Loucy (cell line): Measurements from ENCODE around the gene SRC.

Source experiments
- H2AFZ ChIP-seq: fragments of 200-600 bp; sonication (generic); 2 replicates; pipeline ENCODE4 v1.6.0; 2016; ENCODE audit warnings: antibody characterized with exemption, mild to moderate bottlenecking, low read length, moderate library complexity
- H3F3A ChIP-seq: fragments of 200-600 bp; 2 replicates; pipeline ENCODE4 v1.6.0; 2016; ENCODE audit warnings: antibody characterized with exemption, low read depth, mild to moderate bottlenecking
- H3K27me3 ChIP-seq: fragments of 200-600 bp; sonication (generic); 2 replicates; pipeline ENCODE4 v1.6.1; 2014; ENCODE audit warnings: low read length, mild to moderate bottlenecking; ENCODE audit not compliant: insufficient read depth, poor library complexity, severe bottlenecking
- H3K36me3 ChIP-seq: fragments of 200-600 bp; sonication (generic); 2 replicates; pipeline ENCODE4 v1.6.1; 2016; ENCODE audit warnings: low read length; ENCODE audit not compliant: insufficient read depth
- H3K4me1 ChIP-seq: fragments of 200-600 bp; sonication (generic); 2 replicates; pipeline ENCODE4 v1.5.1; 2014; ENCODE audit warnings: low read length, mild to moderate bottlenecking; ENCODE audit not compliant: insufficient read depth, poor library complexity, severe bottlenecking
- H3K4me2 ChIP-seq: fragments of 200-600 bp; sonication (generic); 2 replicates; pipeline ENCODE4 v1.6.0; 2014; ENCODE audit warnings: antibody characterized with exemption, low read length, low read depth, mild to moderate bottlenecking; ENCODE audit not compliant: poor library complexity, severe bottlenecking
- H3K4me3 ChIP-seq: fragments of 200-600 bp; sonication (generic); 2 replicates; pipeline ENCODE4 v1.5.1; 2014; ENCODE audit warnings: low read length, mild to moderate bottlenecking, mixed read lengths; ENCODE audit not compliant: poor library complexity, severe bottlenecking
- H3K79me2 ChIP-seq: fragments of 200-600 bp; sonication (generic); 2 replicates; pipeline ENCODE4 v1.6.1; 2014; ENCODE audit warnings: low read length; ENCODE audit not compliant: insufficient read depth
- H3K9ac ChIP-seq: fragments of 200-600 bp; sonication (generic); 2 replicates; pipeline ENCODE4 v1.6.0; 2014; ENCODE audit warnings: mild to moderate bottlenecking, low read depth, low read length, moderate library complexity; ENCODE audit not compliant: poor library complexity, severe bottlenecking
- H3K9me2 ChIP-seq: fragments of 200-600 bp; sonication (generic); replicated peaks from 2 replicates; pipeline ENCODE4 v1.6.1; 2016; ENCODE audit warnings: low read depth, low read length, mixed read lengths
- H3K9me3 ChIP-seq: fragments of 200-600 bp; sonication (generic); 2 replicates; pipeline ENCODE4 v1.6.1; 2014; ENCODE audit warnings: mild to moderate bottlenecking, antibody characterized with exemption, low read length, low read depth; ENCODE audit not compliant: insufficient read depth
- H4K20me1 ChIP-seq: fragments of 200-600 bp; sonication (generic); 2 replicates; pipeline ENCODE4 v1.6.0; 2014; ENCODE audit warnings: antibody characterized with exemption, low read length, mild to moderate bottlenecking; ENCODE audit not compliant: insufficient read depth, poor library complexity, severe bottlenecking
- CTCF ChIP-seq: fragments of 200-600 bp; sonication (generic); conservative IDR thresholded peaks from 2 replicates; pipeline ENCODE4 v1.5.1; 2014; ENCODE audit warnings: mild to moderate bottlenecking, antibody characterized with exemption, low read length
- EZH2phosphoT487 ChIP-seq: fragments of 200-600 bp; IDR thresholded peaks from 2 replicates; pipeline ENCODE4 v1.6.1; 2018; ENCODE audit warnings: antibody characterized with exemption, mild to moderate bottlenecking, moderate library complexity, borderline replicate concordance

SRC gene

GRCh38 chr20:37450344-37450743 is 104.4 kb downstream of the SRC start:
- H3K4me1 ChIP-seq, result no peaks in the 10 kb centered on the region
- no peak overlapping the region for H3K4me2 ChIP-seq
- H3K9me2 ChIP-seq, result no peaks in the 10 kb centered on the region
- no peaks in the 10 kb centered on the region for H3K36me3 ChIP-seq
- H3K9me3 ChIP-seq, result no peaks in the 10 kb centered on the region
- no peaks in the 10 kb centered on the region for H4K20me1 ChIP-seq
- no peaks in the 10 kb centered on the region for H3K27me3 ChIP-seq
- no peak overlapping the region for H3K4me3 ChIP-seq
- H3F3A ChIP-seq, result no peaks in the 10 kb centered on the region
- no peak for TF ChIP-seq EZH2phosphoT487
- H3K79me2 ChIP-seq, result no peaks in the 10 kb centered on the region
- H2AFZ ChIP-seq, result no peak overlapping the region
- no peak overlapping the region for H3K9ac ChIP-seq

GRCh38 chr20:37451616-37452015 is 105.7 kb downstream of the SRC start:
- Histone ChIP-seq H3K4me1 (no peaks in the 10 kb centered on the region), H4K20me1 (no peaks in the 10 kb centered on the region), H3K4me2 (no peak overlapping the region), H3K9me2 (no peaks in the 10 kb centered on the region), H3F3A (no peaks in the 10 kb centered on the region), H3K4me3 (no peak overlapping the region), H3K36me3 (no peaks in the 10 kb centered on the region), H3K27me3 (no peaks in the 10 kb centered on the region), H2AFZ (no peak overlapping the region), H3K9ac (no peak overlapping the region), H3K79me2 (no peaks in the 10 kb centered on the region), H3K9me3 (peaks cover 3% of the 10 kb centered on the region; the same call in 1 of the 2 replicates)
- TF ChIP-seq CTCF (no peak), EZH2phosphoT487 (no peak)

- no peaks in the 10 kb centered on the region for H4K20me1 ChIP-seq
- peaks cover 7% of the 10 kb centered on the region; the same call in 1 of the 2 replicates for H3K9me3 ChIP-seq
- no peaks in the 10 kb centered on the region for H3K27me3 ChIP-seq
- H3K4me2 ChIP-seq, result no peak overlapping the region
- no peaks in the 10 kb centered on the region for H3K36me3 ChIP-seq
- H2AFZ ChIP-seq, result no peak overlapping the region
- H3K4me1 ChIP-seq, result no peaks in the 10 kb centered on the region
- no peaks in the 10 kb centered on the region for H3K79me2 ChIP-seq
- H3K9ac ChIP-seq, result no peak overlapping the region
- H3K4me3 ChIP-seq, result no peak overlapping the region
- TF ChIP-seq EZH2phosphoT487 (no peak), CTCF (no peak)
- H3F3A ChIP-seq, result no peaks in the 10 kb centered on the region
- no peaks in the 10 kb centered on the region for H3K9me2 ChIP-seq
Observed at GRCh38 chr20:37452236-37452635, 106.3 kb downstream of the SRC start.

- Histone ChIP-seq H2AFZ (no peak overlapping the region), H3K9me2 (no peaks in the 10 kb centered on the region), H3K4me1 (no peaks in the 10 kb centered on the region), H3K4me3 (no peak overlapping the region), H3K79me2 (no peaks in the 10 kb centered on the region), H3K9me3 (peaks cover 7% of the 10 kb centered on the region; the same call in 1 of the 2 replicates), H3K36me3 (no peaks in the 10 kb centered on the region), H3F3A (no peaks in the 10 kb centered on the region), H3K27me3 (no peaks in the 10 kb centered on the region), H3K4me2 (no peak overlapping the region), H3K9ac (no peak overlapping the region), H4K20me1 (no peaks in the 10 kb centered on the region)
- TF ChIP-seq EZH2phosphoT487, result no peak
- no peak for TF ChIP-seq CTCF
Observed at GRCh38 chr20:37453288-37453687, 107.3 kb downstream of the SRC start.
